Stimulated activated CD4-positive, alpha-beta T cell treated with anti-CD3 and anti-CD28 coated beads, TNF-alpha, amount 100 ng/mL, for 24 hours (primary cell): Measurements from ENCODE around the gene C9orf50.
A peak's percentile ranks its signal among the peaks of the same experiment; 100 is the strongest.
"Not testable (repeated sequence)": the region's sequence is repeated elsewhere in the genome, so short reads cannot be mapped to it uniquely, and the experiment has no call there.

Source experiments
- DNase-seq, 3 experiments: peaks; one replicate each; pipeline ENCODE4 v3.0.0-alpha.2; 2020; ENCODE audit warnings: low read depth in 3 of 3

Gene C9orf50

GRCh38 chr9:129610473-129611306 is 10.2 kb downstream of the C9orf50 start:
- DNase-seq = peak; percentile 43 to 70 (median 45)

GRCh38 chr9:129610213-129610472 is 10.8 kb downstream of the C9orf50 start:
- DNase-seq = no peak

GRCh38 chr9:129609486-129610212 is 11.3 kb downstream of the C9orf50 start:
- no peak for DNase-seq

- no peak for DNase-seq
Observed at GRCh38 chr9:129608561-129609481, 12.1 kb downstream of the C9orf50 start.

GRCh38 chr9:129607027-129607387 is 13.9 kb downstream of the C9orf50 start:
- no peak for DNase-seq

- no peak for DNase-seq
Observed at GRCh38 chr9:129606161-129607026, 14.5 kb downstream of the C9orf50 start.

GRCh38 chr9:129604766-129605163 is 16.1 kb downstream of the C9orf50 start:
- no peak for DNase-seq

GRCh38 chr9:129604056-129604765 is 16.7 kb downstream of the C9orf50 start:
- DNase-seq = no peak

GRCh38 chr9:129602598-129603415 is 18.1 kb downstream of the C9orf50 start:
- DNase-seq = no peak

GRCh38 chr9:129601082-129601674 is 19.7 kb downstream of the C9orf50 start:
- no peak for DNase-seq

- no peak for DNase-seq
Observed at GRCh38 chr9:129598089-129598596, 22.8 kb downstream of the C9orf50 start.

- no peak for DNase-seq
Observed at GRCh38 chr9:129597355-129598088, 23.4 kb downstream of the C9orf50 start.

- DNase-seq = no peak
Observed at GRCh38 chr9:129596541-129597331, 24.2 kb downstream of the C9orf50 start.

GRCh38 chr9:129595903-129596540 is 24.9 kb downstream of the C9orf50 start:
- no peak for DNase-seq

GRCh38 chr9:129595311-129595741 is 25.6 kb downstream of the C9orf50 start:
- no peak for DNase-seq

GRCh38 chr9:129594632-129595031 is 26.3 kb downstream of the C9orf50 start:
- no peak for DNase-seq

- DNase-seq = not testable (repeated sequence)
Observed at GRCh38 chr9:129592790-129593189, 28.1 kb downstream of the C9orf50 start.
